ENCODE measurements around the gene SAMSN1. TPM values are rescaled to one million over a fixed set of nuclear protein-coding genes. Genes with fewer than 3 reads are reported as not detected.

SAMSN1 gene
- polyA plus RNA-seq, 2 of the 4 experiments (the other 2 are of a cell fraction) = 0.06 TPM; not detected in 1

DNA sequence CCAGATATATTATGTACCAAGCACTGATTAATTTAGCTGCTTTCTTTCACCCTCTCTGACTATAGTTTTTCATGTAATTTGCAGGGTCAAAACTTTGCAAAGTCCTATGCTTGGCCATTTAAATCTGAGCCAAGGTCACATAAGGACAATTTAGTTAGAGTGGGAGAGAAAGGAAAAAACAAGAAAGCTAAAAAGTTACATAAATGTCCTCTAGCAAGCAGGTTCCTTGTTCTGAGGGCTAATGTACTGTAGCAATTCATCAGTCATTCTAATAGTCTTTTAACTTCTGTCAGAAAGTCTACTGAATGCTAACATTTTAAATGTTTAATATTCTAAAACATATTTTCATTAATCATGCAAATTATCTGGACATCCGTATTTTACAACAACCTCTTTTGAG lies 68.3 kb downstream of the SAMSN1 start:
- H3K4me2 ChIP-seq = no peak overlapping the region
- no peaks in the 10 kb centered on the region for H3K9me3 ChIP-seq
- FAIRE-seq (no peak), DNase-seq (ENCODE audit: low read depth in 1 of 2, low spot score in 1 of 2) (no peak), ATAC-seq (no peak)
- WGBS (ENCODE audit: missing lambda C conversion rate) = 22% methylated on average over 1 of the region's 1 CpG
- POLR2A ChIA-PET = no interaction called here
- TF ChIP-seq EHMT2 (IDR thresholded peaks at IDR 0.05; ENCODE audit: low read depth) (no peak), HOXB5 (CRISPR knock-in tag; IDR thresholded peaks at IDR 0.05) (no peak), HOXB13 (CRISPR knock-in tag; IDR thresholded peaks at IDR 0.05; ENCODE audit: low read depth) (no peak), MAFK (IDR thresholded peaks at IDR 0.05; ENCODE audit: partially characterized antibody) (no peak), PHF8 (IDR thresholded peaks at IDR 0.05; ENCODE audit: borderline replicate concordance, low read depth) (no peak), ZSCAN20 (CRISPR knock-in tag; IDR thresholded peaks at IDR 0.05) (no peak), SREBF2 (IDR thresholded peaks at IDR 0.05) (no peak), POLR2A (IDR thresholded peaks at IDR 0.05; ENCODE audit: low read length) (no peak), RNF2 (IDR thresholded peaks at IDR 0.05; ENCODE audit: borderline replicate concordance, low read depth) (no peak), CHD4 (IDR thresholded peaks at IDR 0.05; ENCODE audit: borderline replicate concordance) (no peak), HOXA7 (CRISPR knock-in tag; IDR thresholded peaks at IDR 0.05) (no peak)
- TF ChIP-seq, protein P1, sequence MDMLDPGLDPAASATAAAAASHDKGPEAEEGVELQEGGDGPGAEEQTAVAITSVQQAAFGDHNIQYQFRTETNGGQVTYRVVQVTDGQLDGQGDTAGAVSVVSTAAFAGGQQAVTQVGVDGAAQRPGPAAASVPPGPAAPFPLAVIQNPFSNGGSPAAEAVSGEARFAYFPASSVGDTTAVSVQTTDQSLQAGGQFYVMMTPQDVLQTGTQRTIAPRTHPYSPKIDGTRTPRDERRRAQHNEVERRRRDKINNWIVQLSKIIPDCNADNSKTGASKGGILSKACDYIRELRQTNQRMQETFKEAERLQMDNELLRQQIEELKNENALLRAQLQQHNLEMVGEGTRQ (IDR thresholded peaks at IDR 0.05) = no peak
- TF ChIP-seq, protein P2, sequence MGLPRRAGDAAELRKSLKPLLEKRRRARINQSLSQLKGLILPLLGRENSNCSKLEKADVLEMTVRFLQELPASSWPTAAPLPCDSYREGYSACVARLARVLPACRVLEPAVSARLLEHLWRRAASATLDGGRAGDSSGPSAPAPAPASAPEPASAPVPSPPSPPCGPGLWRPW (IDR thresholded peaks at IDR 0.05) = no peak
- TF ChIP-seq, protein P3, sequence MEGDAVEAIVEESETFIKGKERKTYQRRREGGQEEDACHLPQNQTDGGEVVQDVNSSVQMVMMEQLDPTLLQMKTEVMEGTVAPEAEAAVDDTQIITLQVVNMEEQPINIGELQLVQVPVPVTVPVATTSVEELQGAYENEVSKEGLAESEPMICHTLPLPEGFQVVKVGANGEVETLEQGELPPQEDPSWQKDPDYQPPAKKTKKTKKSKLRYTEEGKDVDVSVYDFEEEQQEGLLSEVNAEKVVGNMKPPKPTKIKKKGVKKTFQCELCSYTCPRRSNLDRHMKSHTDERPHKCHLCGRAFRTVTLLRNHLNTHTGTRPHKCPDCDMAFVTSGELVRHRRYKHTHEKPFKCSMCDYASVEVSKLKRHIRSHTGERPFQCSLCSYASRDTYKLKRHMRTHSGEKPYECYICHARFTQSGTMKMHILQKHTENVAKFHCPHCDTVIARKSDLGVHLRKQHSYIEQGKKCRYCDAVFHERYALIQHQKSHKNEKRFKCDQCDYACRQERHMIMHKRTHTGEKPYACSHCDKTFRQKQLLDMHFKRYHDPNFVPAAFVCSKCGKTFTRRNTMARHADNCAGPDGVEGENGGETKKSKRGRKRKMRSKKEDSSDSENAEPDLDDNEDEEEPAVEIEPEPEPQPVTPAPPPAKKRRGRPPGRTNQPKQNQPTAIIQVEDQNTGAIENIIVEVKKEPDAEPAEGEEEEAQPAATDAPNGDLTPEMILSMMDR (IDR thresholded peaks at IDR 0.05) = no peak
- TF ChIP-seq, protein P4, sequence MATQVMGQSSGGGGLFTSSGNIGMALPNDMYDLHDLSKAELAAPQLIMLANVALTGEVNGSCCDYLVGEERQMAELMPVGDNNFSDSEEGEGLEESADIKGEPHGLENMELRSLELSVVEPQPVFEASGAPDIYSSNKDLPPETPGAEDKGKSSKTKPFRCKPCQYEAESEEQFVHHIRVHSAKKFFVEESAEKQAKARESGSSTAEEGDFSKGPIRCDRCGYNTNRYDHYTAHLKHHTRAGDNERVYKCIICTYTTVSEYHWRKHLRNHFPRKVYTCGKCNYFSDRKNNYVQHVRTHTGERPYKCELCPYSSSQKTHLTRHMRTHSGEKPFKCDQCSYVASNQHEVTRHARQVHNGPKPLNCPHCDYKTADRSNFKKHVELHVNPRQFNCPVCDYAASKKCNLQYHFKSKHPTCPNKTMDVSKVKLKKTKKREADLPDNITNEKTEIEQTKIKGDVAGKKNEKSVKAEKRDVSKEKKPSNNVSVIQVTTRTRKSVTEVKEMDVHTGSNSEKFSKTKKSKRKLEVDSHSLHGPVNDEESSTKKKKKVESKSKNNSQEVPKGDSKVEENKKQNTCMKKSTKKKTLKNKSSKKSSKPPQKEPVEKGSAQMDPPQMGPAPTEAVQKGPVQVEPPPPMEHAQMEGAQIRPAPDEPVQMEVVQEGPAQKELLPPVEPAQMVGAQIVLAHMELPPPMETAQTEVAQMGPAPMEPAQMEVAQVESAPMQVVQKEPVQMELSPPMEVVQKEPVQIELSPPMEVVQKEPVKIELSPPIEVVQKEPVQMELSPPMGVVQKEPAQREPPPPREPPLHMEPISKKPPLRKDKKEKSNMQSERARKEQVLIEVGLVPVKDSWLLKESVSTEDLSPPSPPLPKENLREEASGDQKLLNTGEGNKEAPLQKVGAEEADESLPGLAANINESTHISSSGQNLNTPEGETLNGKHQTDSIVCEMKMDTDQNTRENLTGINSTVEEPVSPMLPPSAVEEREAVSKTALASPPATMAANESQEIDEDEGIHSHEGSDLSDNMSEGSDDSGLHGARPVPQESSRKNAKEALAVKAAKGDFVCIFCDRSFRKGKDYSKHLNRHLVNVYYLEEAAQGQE (IDR thresholded peaks at IDR 0.05) = no peak
- TF ChIP-seq, protein P5, sequence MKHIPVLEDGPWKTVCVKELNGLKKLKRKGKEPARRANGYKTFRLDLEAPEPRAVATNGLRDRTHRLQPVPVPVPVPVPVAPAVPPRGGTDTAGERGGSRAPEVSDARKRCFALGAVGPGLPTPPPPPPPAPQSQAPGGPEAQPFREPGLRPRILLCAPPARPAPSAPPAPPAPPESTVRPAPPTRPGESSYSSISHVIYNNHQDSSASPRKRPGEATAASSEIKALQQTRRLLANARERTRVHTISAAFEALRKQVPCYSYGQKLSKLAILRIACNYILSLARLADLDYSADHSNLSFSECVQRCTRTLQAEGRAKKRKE (CRISPR knock-in tag; IDR thresholded peaks at IDR 0.05; ENCODE audit: low read depth) = no peak
- H3K4me1 ChIP-seq = no peaks in the 10 kb centered on the region
- CTCF ChIA-PET = no interaction called here
- H3K27ac ChIP-seq = no peak overlapping the region
- no peak overlapping the region for H3K4me3 ChIP-seq

DNA sequence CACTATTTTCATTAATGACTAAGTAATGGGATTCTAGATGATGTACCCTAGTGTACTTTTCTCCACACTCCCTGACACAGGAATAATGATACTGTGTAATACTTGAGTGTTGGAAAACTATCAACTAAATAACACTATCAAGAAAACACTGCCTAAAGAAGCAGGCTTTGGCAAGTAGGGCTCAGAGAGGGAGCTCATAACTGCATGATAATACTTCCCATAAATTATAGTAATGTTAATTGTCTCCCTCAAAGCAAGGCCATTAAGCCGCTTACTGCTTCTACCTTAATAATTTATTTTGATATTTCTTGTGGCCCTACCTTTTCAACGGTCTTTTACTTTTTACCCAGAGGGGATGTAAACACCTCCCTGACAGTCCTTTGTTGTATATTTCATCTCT lies 69.0 kb downstream of the SAMSN1 start:
- H3K4me2 ChIP-seq = no peak overlapping the region
- CTCF ChIA-PET = no interaction called here
- 79% methylated on average over 2 of the region's 2 CpGs for WGBS (ENCODE audit: missing lambda C conversion rate)
- no peak for TF ChIP-seq POLR2AphosphoS2 (conservative IDR thresholded peaks at IDR 0.05; ENCODE audit: low read length)
- no peak for TF ChIP-seq NFE2L2 (conservative IDR thresholded peaks at IDR 0.05; ENCODE audit: low read length)
- TF ChIP-seq ZFP36 (IDR thresholded peaks at IDR 0.05; ENCODE audit: borderline replicate concordance, partially characterized antibody) = no peak
- no peak for TF ChIP-seq HOXA7 (CRISPR knock-in tag; IDR thresholded peaks at IDR 0.05)
- no peak for TF ChIP-seq TFCP2L1 (CRISPR knock-in tag; IDR thresholded peaks at IDR 0.05)
- TF ChIP-seq, protein P4 (IDR thresholded peaks at IDR 0.05) = no peak
- TF ChIP-seq MAZ (IDR thresholded peaks at IDR 0.05; ENCODE audit: borderline replicate concordance, low read depth, low read length) = no peak
- TF ChIP-seq HOXB5 (CRISPR knock-in tag; IDR thresholded peaks at IDR 0.05) = no peak
- no peak for TF ChIP-seq KDM5A (IDR thresholded peaks at IDR 0.05)
- TF ChIP-seq EP300 (IDR thresholded peaks at IDR 0.05) = no peak
- POLR2A ChIA-PET = no interaction called here
- DNase-seq (ENCODE audit: low read depth in 1 of 2, low spot score in 1 of 2) (no peak), FAIRE-seq (no peak), ATAC-seq (no peak)
- no peaks in the 10 kb centered on the region for H3K4me1 ChIP-seq
- H3K27ac ChIP-seq = no peak overlapping the region
- H3K4me3 ChIP-seq = no peak overlapping the region
- H3K9me3 ChIP-seq = no peaks in the 10 kb centered on the region

Measured in A549 (cell line).